GM23338 (cell line): ENCODE data around the gene TMEM135. TPM values are rescaled to one million over a fixed set of nuclear protein-coding genes. Genes with fewer than 3 reads are reported as not detected.

Experiments
- ATAC-seq: fragments of 200-7000 bp; cut with Tn5 transposase; 3 replicates; pipeline ENCODE4 v1.9.1; 2020
- DNase-seq: peaks from one replicate; pipeline ENCODE4 v3.0.0-alpha.2; 2015; ENCODE audit warnings: low spot score
- H2AFZ ChIP-seq: fragments of 200-600 bp; sonication (generic); 2 replicates; pipeline ENCODE4 v1.8.0; 2016; ENCODE audit warnings: antibody characterized with exemption, mild to moderate bottlenecking, moderate library complexity
- H3F3A ChIP-seq: fragments of 200-600 bp; sonication (generic); replicated peaks from 2 replicates; pipeline ENCODE4 v1.8.0; 2017; ENCODE audit warnings: antibody characterized with exemption, mixed run types, low read depth
- H3K27ac ChIP-seq: fragments of 200-600 bp; sonication (generic); 2 replicates; pipeline ENCODE4 v1.6.1; 2016; ENCODE audit warnings: low read depth
- H3K27me3 ChIP-seq: fragments of 200-600 bp; sonication (generic); 2 replicates; pipeline ENCODE4 v1.8.0; 2016; ENCODE audit warnings: mild to moderate bottlenecking, mixed run types, moderate library complexity; ENCODE audit not compliant: insufficient read depth
- H3K36me3 ChIP-seq: fragments of 200-600 bp; sonication (generic); 2 replicates; pipeline ENCODE4 v1.8.0; 2016; ENCODE audit warnings: mild to moderate bottlenecking; ENCODE audit not compliant: insufficient read depth
- H3K4me1 ChIP-seq: fragments of 200-600 bp; sonication (generic); 2 replicates; pipeline ENCODE4 v1.8.0; 2016; ENCODE audit warnings: mild to moderate bottlenecking, moderate library complexity; ENCODE audit not compliant: insufficient read depth
- H3K4me2 ChIP-seq: fragments of 200-600 bp; sonication (generic); 2 replicates; pipeline ENCODE4 v1.7.1; 2017; ENCODE audit warnings: mixed run types
- H3K4me3 ChIP-seq: fragments of 200-600 bp; sonication (generic); 2 replicates; pipeline ENCODE4 v1.6.1; 2016; ENCODE audit warnings: mixed run types
- H3K79me2 ChIP-seq: fragments of 200-600 bp; sonication (generic); replicated peaks from 2 replicates; pipeline ENCODE4 v1.8.0; 2017; ENCODE audit warnings: mild to moderate bottlenecking; ENCODE audit not compliant: insufficient read depth
- H3K9me2 ChIP-seq: fragments of 200-600 bp; sonication (generic); 2 replicates; pipeline ENCODE4 v1.8.0; 2017; ENCODE audit not compliant: insufficient read depth
- H4K20me1 ChIP-seq: fragments of 200-600 bp; sonication (generic); replicated peaks from 2 replicates; pipeline ENCODE4 v1.8.0; 2017; ENCODE audit warnings: mild to moderate bottlenecking; ENCODE audit not compliant: insufficient read depth
- H3K27ac Mint-ChIP-seq: 2 replicates; pipeline ENCODE4 v1.8.0; 2020; ENCODE audit warnings: inconsistent platforms, mild to moderate bottlenecking, moderate library complexity, mixed read lengths
- H3K27me3 Mint-ChIP-seq: 3 replicates; pipeline ENCODE4 v1.8.0; 2022; ENCODE audit warnings: low read depth, mild to moderate bottlenecking, moderate library complexity, mixed read lengths, inconsistent platforms; ENCODE audit not compliant: insufficient read depth, poor library complexity
- H3K36me3 Mint-ChIP-seq: 3 replicates; pipeline ENCODE4 v1.8.0; 2021; ENCODE audit warnings: low read depth, mild to moderate bottlenecking, inconsistent platforms, moderate library complexity, mixed read lengths
- H3K4me1 Mint-ChIP-seq: 3 replicates; pipeline ENCODE4 v1.8.0; 2020; ENCODE audit warnings: mild to moderate bottlenecking, inconsistent platforms, mixed read lengths
- H3K4me3 Mint-ChIP-seq: 3 replicates; pipeline ENCODE4 v1.8.0; 2021; ENCODE audit warnings: moderate library complexity, mild to moderate bottlenecking, inconsistent platforms, mixed read lengths
- H3K9me3 Mint-ChIP-seq: 3 replicates; pipeline ENCODE4 v1.8.0; 2020; ENCODE audit warnings: moderate library complexity, mild to moderate bottlenecking, inconsistent platforms, mixed read lengths
- CREB1 ChIP-seq: fragments of 250-450 bp; sonication (Bioruptor Pico); IDR thresholded peaks from 2 replicates; pipeline ENCODE4 v1.5.0; 2020; ENCODE audit warnings: low read depth, mild to moderate bottlenecking, moderate library complexity
- EZH2 ChIP-seq: fragments of 200-600 bp; sonication (generic); IDR thresholded peaks from one replicate; pipeline ENCODE4 v1.8.0; 2017; ENCODE audit warnings: antibody characterized with exemption, mild to moderate bottlenecking, low read depth; ENCODE audit not compliant: unreplicated experiment
- EZH2phosphoT487 ChIP-seq: fragments of 200-600 bp; sonication (generic); IDR thresholded peaks from one replicate; pipeline ENCODE4 v1.8.1; 2018; ENCODE audit warnings: antibody characterized with exemption; ENCODE audit not compliant: unreplicated experiment
- JUNB ChIP-seq: IDR thresholded peaks from one replicate; pipeline ENCODE4 v1.6.1; 2016; ENCODE audit warnings: antibody characterized with exemption; ENCODE audit not compliant: unreplicated experiment
- NANOG ChIP-seq: IDR thresholded peaks from 2 replicates; pipeline ENCODE4 v1.6.1; 2016; ENCODE audit warnings: antibody characterized with exemption, borderline replicate concordance
- POLR2AphosphoS5 ChIP-seq: IDR thresholded peaks from 2 replicates; pipeline ENCODE4 v1.6.1; 2016; ENCODE audit warnings: antibody characterized with exemption, low read depth
- STAT1 ChIP-seq: IDR thresholded peaks from one replicate; pipeline ENCODE4 v1.6.1; 2016; ENCODE audit warnings: antibody characterized with exemption; ENCODE audit not compliant: unreplicated experiment
- ZNF114 ChIP-seq: fragments of 250-450 bp; sonication (Bioruptor Pico); IDR thresholded peaks from 2 replicates; pipeline ENCODE4 v1.5.0; 2020; ENCODE audit warnings: mild to moderate bottlenecking, moderate library complexity
- ZNF331 ChIP-seq: fragments of 250-450 bp; sonication (Bioruptor Pico); IDR thresholded peaks from 2 replicates; pipeline ENCODE4 v1.5.0; 2020; ENCODE audit warnings: low read depth, mild to moderate bottlenecking, moderate library complexity
- polyA plus RNA-seq: library from polyadenylated mRNA; unstranded; fragments of >200 nt; fragmentation: Nextera tagmentation; extraction: Ambion mirVana; gene quantifications from 2 replicates; pipeline ENCODE4 v1.2.1, GENCODE V29; 2016
- total RNA-seq: library from RNA; depleted of rRNA; stranded (reverse); fragments of >200 nt; shearing (Covaris generic); gene quantifications from 2 replicates; pipeline ENCODE4 v1.2.3, GENCODE V29; 2014
- TF ChIP-seq, protein P1 (sequence below): fragments of 250-450 bp; sonication (Bioruptor Pico); IDR thresholded peaks from 2 replicates; pipeline ENCODE4 v1.5.0; 2020; ENCODE audit warnings: mild to moderate bottlenecking, moderate library complexity
- TF ChIP-seq, protein P2 (sequence below), 2 experiments: fragments of 200-600 bp in 1 of 2; sonication (generic) in 1 of 2; conservative IDR thresholded peaks; 2 replicates each; pipeline versions ENCODE4 v1.5.1 to v1.6.1; 2016 to 2017; ENCODE audit warnings: antibody characterized with exemption in 2 of 2, low read depth in 2 of 2, mild to moderate bottlenecking in 2 of 2, moderate library complexity in 1 of 2
- TF ChIP-seq, protein P3 (sequence below): IDR thresholded peaks from 2 replicates; pipeline ENCODE4 v1.6.1; 2016; ENCODE audit warnings: antibody characterized with exemption
- TF ChIP-seq, protein P4 (sequence below): IDR thresholded peaks from one replicate; pipeline ENCODE4 v1.6.1; 2018; ENCODE audit warnings: antibody characterized with exemption; ENCODE audit not compliant: unreplicated experiment

Gene TMEM135
- total and polyA plus RNA-seq, 2 experiments from 2014 or later, result 23.4 to 49.9 TPM

DNA sequence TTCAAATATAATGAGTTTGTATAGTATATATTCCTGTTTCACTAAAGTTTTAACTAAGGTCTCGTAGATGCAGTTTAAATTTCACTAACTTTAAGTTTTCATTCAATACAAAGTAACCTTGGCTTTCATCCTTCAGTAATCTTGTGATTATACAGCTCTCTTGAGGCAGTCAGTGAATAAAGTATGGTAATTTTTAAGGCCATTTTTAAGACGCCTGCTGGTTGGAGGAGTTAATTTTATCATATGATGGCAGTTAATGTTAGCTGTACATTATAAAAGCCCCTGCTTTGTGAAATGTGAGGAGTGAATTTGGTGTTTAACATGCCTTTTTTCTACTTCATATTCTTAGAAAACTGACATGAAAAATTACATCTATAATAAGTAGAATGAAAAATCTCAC, 163.6 kb downstream of the TMEM135 start:
- Mint-ChIP-seq H3K27ac (no peak overlapping the region), H3K27me3 (no peaks in the 10 kb centered on the region), H3K36me3 (no peaks in the 10 kb centered on the region), H3K4me1 (peaks cover 11% of the 10 kb centered on the region; the same call in 2 of the 3 replicates), H3K4me3 (no peak overlapping the region), H3K9me3 (no peaks in the 10 kb centered on the region)
- no peak overlapping the region for H2AFZ ChIP-seq
- TF ChIP-seq NANOG (no peak), JUNB (no peak), POLR2AphosphoS5 (no peak), CREB1 (no peak), ZNF331 (CRISPR knock-in tag) (no peak), EZH2phosphoT487 (no peak), EZH2 (no peak), ZNF114 (CRISPR knock-in tag) (no peak), STAT1 (no peak)
- TF ChIP-seq, protein P1, sequence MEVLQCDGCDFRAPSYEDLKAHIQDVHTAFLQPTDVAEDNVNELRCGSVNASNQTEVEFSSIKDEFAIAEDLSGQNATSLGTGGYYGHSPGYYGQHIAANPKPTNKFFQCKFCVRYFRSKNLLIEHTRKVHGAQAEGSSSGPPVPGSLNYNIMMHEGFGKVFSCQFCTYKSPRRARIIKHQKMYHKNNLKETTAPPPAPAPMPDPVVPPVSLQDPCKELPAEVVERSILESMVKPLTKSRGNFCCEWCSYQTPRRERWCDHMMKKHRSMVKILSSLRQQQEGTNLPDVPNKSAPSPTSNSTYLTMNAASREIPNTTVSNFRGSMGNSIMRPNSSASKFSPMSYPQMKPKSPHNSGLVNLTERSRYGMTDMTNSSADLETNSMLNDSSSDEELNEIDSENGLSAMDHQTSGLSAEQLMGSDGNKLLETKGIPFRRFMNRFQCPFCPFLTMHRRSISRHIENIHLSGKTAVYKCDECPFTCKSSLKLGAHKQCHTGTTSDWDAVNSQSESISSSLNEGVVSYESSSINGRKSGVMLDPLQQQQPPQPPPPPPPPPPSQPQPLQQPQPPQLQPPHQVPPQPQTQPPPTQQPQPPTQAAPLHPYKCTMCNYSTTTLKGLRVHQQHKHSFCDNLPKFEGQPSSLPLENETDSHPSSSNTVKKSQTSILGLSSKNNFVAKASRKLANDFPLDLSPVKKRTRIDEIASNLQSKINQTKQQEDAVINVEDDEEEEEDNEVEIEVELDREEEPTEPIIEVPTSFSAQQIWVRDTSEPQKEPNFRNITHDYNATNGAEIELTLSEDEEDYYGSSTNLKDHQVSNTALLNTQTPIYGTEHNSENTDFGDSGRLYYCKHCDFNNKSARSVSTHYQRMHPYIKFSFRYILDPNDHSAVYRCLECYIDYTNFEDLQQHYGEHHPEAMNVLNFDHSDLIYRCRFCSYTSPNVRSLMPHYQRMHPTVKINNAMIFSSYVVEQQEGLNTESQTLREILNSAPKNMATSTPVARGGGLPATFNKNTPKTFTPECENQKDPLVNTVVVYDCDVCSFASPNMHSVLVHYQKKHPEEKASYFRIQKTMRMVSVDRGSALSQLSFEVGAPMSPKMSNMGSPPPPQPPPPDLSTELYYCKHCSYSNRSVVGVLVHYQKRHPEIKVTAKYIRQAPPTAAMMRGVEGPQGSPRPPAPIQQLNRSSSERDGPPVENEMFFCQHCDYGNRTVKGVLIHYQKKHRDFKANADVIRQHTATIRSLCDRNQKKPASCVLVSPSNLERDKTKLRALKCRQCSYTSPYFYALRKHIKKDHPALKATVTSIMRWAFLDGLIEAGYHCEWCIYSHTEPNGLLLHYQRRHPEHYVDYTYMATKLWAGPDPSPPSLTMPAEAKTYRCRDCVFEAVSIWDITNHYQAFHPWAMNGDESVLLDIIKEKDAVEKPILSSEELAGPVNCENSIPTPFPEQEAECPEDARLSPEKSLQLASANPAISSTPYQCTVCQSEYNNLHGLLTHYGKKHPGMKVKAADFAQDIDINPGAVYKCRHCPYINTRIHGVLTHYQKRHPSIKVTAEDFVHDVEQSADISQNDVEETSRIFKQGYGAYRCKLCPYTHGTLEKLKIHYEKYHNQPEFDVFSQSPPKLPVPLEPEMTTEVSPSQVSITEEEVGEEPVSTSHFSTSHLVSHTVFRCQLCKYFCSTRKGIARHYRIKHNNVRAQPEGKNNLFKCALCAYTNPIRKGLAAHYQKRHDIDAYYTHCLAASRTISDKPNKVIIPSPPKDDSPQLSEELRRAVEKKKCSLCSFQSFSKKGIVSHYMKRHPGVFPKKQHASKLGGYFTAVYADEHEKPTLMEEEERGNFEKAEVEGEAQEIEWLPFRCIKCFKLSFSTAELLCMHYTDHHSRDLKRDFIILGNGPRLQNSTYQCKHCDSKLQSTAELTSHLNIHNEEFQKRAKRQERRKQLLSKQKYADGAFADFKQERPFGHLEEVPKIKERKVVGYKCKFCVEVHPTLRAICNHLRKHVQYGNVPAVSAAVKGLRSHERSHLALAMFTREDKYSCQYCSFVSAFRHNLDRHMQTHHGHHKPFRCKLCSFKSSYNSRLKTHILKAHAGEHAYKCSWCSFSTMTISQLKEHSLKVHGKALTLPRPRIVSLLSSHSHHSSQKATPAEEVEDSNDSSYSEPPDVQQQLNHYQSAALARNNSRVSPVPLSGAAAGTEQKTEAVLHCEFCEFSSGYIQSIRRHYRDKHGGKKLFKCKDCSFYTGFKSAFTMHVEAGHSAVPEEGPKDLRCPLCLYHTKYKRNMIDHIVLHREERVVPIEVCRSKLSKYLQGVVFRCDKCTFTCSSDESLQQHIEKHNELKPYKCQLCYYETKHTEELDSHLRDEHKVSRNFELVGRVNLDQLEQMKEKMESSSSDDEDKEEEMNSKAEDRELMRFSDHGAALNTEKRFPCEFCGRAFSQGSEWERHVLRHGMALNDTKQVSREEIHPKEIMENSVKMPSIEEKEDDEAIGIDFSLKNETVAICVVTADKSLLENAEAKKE (CRISPR knock-in tag), result no peak
- TF ChIP-seq, protein P2, sequence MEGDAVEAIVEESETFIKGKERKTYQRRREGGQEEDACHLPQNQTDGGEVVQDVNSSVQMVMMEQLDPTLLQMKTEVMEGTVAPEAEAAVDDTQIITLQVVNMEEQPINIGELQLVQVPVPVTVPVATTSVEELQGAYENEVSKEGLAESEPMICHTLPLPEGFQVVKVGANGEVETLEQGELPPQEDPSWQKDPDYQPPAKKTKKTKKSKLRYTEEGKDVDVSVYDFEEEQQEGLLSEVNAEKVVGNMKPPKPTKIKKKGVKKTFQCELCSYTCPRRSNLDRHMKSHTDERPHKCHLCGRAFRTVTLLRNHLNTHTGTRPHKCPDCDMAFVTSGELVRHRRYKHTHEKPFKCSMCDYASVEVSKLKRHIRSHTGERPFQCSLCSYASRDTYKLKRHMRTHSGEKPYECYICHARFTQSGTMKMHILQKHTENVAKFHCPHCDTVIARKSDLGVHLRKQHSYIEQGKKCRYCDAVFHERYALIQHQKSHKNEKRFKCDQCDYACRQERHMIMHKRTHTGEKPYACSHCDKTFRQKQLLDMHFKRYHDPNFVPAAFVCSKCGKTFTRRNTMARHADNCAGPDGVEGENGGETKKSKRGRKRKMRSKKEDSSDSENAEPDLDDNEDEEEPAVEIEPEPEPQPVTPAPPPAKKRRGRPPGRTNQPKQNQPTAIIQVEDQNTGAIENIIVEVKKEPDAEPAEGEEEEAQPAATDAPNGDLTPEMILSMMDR (conservative IDR thresholded peaks at IDR 0.05; ENCODE audit: low read depth in 2 of 2), result no peak
- TF ChIP-seq, protein P3, sequence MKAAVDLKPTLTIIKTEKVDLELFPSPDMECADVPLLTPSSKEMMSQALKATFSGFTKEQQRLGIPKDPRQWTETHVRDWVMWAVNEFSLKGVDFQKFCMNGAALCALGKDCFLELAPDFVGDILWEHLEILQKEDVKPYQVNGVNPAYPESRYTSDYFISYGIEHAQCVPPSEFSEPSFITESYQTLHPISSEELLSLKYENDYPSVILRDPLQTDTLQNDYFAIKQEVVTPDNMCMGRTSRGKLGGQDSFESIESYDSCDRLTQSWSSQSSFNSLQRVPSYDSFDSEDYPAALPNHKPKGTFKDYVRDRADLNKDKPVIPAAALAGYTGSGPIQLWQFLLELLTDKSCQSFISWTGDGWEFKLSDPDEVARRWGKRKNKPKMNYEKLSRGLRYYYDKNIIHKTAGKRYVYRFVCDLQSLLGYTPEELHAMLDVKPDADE, result no peak
- TF ChIP-seq, protein P4, sequence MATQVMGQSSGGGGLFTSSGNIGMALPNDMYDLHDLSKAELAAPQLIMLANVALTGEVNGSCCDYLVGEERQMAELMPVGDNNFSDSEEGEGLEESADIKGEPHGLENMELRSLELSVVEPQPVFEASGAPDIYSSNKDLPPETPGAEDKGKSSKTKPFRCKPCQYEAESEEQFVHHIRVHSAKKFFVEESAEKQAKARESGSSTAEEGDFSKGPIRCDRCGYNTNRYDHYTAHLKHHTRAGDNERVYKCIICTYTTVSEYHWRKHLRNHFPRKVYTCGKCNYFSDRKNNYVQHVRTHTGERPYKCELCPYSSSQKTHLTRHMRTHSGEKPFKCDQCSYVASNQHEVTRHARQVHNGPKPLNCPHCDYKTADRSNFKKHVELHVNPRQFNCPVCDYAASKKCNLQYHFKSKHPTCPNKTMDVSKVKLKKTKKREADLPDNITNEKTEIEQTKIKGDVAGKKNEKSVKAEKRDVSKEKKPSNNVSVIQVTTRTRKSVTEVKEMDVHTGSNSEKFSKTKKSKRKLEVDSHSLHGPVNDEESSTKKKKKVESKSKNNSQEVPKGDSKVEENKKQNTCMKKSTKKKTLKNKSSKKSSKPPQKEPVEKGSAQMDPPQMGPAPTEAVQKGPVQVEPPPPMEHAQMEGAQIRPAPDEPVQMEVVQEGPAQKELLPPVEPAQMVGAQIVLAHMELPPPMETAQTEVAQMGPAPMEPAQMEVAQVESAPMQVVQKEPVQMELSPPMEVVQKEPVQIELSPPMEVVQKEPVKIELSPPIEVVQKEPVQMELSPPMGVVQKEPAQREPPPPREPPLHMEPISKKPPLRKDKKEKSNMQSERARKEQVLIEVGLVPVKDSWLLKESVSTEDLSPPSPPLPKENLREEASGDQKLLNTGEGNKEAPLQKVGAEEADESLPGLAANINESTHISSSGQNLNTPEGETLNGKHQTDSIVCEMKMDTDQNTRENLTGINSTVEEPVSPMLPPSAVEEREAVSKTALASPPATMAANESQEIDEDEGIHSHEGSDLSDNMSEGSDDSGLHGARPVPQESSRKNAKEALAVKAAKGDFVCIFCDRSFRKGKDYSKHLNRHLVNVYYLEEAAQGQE, result no peak
- no peaks in the 10 kb centered on the region for H3K79me2 ChIP-seq
- no peak overlapping the region for H3K4me3 ChIP-seq
- H3K4me2 ChIP-seq, result no peak overlapping the region
- H4K20me1 ChIP-seq, result no peaks in the 10 kb centered on the region
- ATAC-seq, result no peak
- peaks cover 5% of the 10 kb centered on the region; the same call in 1 of the 2 replicates for H3K4me1 ChIP-seq
- no peak for DNase-seq
- H3K9me2 ChIP-seq, result no peaks in the 10 kb centered on the region
- no peaks in the 10 kb centered on the region for H3K36me3 ChIP-seq
- H3K27ac ChIP-seq, result no peak overlapping the region
- H3F3A ChIP-seq, result no peaks in the 10 kb centered on the region
- no peaks in the 10 kb centered on the region for H3K27me3 ChIP-seq
